ENCODE results near the gene AKAP8.

DNA sequence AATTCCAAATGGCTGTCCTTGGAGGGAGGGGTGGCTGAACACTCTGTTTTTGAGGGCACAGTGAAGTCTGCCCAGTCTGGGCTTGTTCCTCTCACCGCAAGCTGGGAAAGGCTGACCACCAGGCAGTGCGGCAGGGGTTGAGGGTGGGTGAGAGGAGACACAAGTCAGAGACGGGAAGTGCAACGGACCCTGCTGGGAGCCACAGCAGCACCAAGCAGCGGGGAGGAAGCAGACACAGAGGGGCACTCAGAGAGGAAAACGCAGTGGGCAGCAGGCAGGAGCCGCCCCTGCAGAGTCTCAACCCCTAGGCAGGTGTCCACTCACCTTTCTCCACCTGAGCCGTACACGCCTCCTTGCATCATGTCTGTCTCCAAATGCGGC lies 23.6 kb upstream of the AKAP8 start:
- TF ChIP-seq POLR2AphosphoS5 (IDR thresholded peaks at IDR 0.05; ENCODE audit: low read depth, low read length) (no peak), POLR2A (IDR thresholded peaks at IDR 0.05; ENCODE audit: low read depth, low read length) (no peak), TAF1 (IDR thresholded peaks at IDR 0.05; ENCODE audit: borderline replicate concordance, low read depth, low read length) (no peak)
